ENCODE data around the gene KCNQ5. TPM values are rescaled to one million over a fixed set of nuclear protein-coding genes. Genes with fewer than 3 reads are reported as not detected.

The KCNQ5 gene
- total RNA-seq, 2 donors from 2014 or later, result 0.22 to 0.56 TPM

DNA sequence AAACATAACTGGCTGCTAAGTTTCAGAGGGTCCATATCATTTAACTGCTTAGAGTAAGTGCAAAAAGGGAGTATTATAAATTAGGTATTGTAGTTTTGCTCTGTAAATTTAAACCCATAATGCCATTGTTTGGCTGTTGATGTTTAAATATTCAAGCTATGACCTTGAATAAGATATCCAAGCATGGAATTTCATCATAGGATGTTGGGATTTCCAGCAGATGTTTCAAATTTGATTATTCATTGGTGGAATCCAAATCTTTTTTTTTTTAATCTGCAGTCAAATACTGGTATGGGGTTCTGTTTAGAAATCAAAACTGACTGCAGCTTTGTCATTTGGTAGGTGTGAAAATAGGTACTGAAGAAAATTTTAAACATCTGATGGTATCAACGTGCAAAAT is 442.4 kb downstream of the KCNQ5 start:
- Histone ChIP-seq H3K4me1 (no peaks in the 10 kb centered on the region), H3K36me3 (no peaks in the 10 kb centered on the region), H3K9me3 (no peaks in the 10 kb centered on the region), H3K27me3 (no peaks in the 10 kb centered on the region), H3K4me3 (no peak overlapping the region), H3K27ac (no peak overlapping the region), H3K9ac (ENCODE audit: low read depth in 2 of 2, low read length in 2 of 2) (no peak overlapping the region)
- intact Hi-C loops (cut with DNase I), result no loop called here
- TF ChIP-seq, protein P1, sequence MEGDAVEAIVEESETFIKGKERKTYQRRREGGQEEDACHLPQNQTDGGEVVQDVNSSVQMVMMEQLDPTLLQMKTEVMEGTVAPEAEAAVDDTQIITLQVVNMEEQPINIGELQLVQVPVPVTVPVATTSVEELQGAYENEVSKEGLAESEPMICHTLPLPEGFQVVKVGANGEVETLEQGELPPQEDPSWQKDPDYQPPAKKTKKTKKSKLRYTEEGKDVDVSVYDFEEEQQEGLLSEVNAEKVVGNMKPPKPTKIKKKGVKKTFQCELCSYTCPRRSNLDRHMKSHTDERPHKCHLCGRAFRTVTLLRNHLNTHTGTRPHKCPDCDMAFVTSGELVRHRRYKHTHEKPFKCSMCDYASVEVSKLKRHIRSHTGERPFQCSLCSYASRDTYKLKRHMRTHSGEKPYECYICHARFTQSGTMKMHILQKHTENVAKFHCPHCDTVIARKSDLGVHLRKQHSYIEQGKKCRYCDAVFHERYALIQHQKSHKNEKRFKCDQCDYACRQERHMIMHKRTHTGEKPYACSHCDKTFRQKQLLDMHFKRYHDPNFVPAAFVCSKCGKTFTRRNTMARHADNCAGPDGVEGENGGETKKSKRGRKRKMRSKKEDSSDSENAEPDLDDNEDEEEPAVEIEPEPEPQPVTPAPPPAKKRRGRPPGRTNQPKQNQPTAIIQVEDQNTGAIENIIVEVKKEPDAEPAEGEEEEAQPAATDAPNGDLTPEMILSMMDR (IDR thresholded peaks at IDR 0.05), result no peak
- DNase-seq, result no peak

DNA sequence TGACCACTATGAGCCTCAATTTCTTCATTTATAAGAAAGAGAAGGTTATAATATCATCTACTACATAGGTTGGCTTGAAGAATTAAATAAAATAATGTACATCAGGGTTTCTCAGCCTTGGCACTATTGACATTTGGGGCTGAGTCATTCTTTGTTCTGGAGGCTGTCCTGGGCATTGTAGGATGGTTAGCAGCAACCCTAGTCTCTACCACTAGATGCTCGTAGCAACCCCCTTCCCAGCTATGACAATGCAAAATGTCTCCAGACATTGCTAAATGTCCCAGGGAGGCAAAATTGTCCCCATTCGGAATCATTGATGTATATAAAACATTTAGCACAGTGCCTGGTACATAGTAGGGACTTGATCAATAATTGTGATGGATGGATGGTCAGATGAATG is 451.4 kb downstream of the KCNQ5 start:
- no peaks in the 10 kb centered on the region for H3K9me3 ChIP-seq
- DNase-seq, result no peak
- no peaks in the 10 kb centered on the region for H3K27me3 ChIP-seq
- no peak overlapping the region for H3K9ac ChIP-seq (ENCODE audit: low read depth in 2 of 2, low read length in 2 of 2)
- TF ChIP-seq, protein P1 (IDR thresholded peaks at IDR 0.05), result no peak
- no peaks in the 10 kb centered on the region for H3K36me3 ChIP-seq
- intact Hi-C loops (cut with DNase I), result no loop called here
- no peak overlapping the region for H3K4me3 ChIP-seq
- H3K4me1 ChIP-seq, result no peaks in the 10 kb centered on the region
- H3K27ac ChIP-seq, result no peak overlapping the region

DNA sequence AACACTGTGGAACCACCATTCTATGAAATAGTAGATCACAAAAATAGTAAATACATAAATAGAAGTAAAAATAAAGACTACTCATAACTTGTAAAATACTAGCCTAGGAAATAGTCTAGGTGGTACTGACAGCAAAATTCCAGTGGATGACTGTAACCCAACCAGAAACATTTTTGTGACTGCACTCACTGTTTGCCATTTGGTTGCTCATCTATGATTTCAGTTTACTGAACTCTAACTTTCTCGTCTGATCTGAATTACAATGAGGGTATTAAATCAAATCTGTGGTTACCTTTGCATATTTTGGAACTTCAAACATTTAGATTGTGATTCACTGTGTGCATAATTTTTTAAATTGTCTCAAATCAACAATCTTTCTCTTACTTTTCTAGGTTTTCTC is 452.3 kb downstream of the KCNQ5 start:
- intact Hi-C loops (cut with DNase I), result no loop called here
- Histone ChIP-seq H3K9ac (ENCODE audit: low read depth in 2 of 2, low read length in 2 of 2) (no peak overlapping the region), H3K27me3 (no peaks in the 10 kb centered on the region), H3K4me1 (no peaks in the 10 kb centered on the region), H3K36me3 (no peaks in the 10 kb centered on the region), H3K9me3 (no peaks in the 10 kb centered on the region), H3K4me3 (no peak overlapping the region), H3K27ac (no peak overlapping the region)
- DNase-seq, result no peak
- TF ChIP-seq, protein P1 (IDR thresholded peaks at IDR 0.05), result no peak

DNA sequence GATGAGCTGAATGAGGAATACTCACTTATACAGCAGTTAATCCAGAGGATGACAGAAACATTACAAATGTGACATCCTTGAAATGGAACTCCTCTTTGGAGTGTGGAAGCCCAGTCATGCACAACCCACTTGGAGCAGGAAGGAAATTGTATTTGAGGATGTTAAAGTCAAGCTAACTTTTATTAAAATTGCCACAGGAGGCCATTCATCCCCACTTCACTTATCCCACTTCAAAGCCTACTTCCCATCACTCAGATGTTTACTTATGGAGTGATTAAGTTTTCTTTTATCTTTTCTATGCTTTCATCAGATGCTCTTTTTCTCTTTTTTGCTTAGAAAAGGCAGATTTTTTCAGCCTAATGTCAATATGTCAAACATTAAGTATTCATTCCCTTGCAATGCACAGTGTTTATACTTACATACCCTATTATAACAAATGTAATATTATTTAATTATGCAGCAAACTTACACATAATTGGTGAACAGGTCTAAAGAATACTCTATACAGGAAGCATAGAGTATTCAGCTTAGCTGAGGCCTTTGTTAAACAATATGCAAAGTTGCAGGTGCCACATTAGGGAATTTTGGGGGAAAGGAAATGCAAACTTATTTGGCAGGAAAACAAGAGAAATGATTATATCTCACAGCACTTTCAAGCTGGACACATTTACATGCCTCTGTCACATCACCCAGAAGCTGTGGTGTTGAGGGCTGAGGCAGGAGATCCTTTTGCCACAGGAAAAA is 454.5 kb downstream of the KCNQ5 start:
- no peak overlapping the region for H3K9ac ChIP-seq (ENCODE audit: low read depth in 2 of 2, low read length in 2 of 2)
- TF ChIP-seq, protein P1 (IDR thresholded peaks at IDR 0.05), result no peak
- H3K27me3 ChIP-seq, result no peaks in the 10 kb centered on the region
- no peaks in the 10 kb centered on the region for H3K36me3 ChIP-seq
- H3K4me3 ChIP-seq, result no peak overlapping the region
- no peak for DNase-seq
- no peaks in the 10 kb centered on the region for H3K9me3 ChIP-seq
- no peak overlapping the region for H3K27ac ChIP-seq
- no peaks in the 10 kb centered on the region for H3K4me1 ChIP-seq
- intact Hi-C loops (cut with DNase I), result no loop called here

DNA sequence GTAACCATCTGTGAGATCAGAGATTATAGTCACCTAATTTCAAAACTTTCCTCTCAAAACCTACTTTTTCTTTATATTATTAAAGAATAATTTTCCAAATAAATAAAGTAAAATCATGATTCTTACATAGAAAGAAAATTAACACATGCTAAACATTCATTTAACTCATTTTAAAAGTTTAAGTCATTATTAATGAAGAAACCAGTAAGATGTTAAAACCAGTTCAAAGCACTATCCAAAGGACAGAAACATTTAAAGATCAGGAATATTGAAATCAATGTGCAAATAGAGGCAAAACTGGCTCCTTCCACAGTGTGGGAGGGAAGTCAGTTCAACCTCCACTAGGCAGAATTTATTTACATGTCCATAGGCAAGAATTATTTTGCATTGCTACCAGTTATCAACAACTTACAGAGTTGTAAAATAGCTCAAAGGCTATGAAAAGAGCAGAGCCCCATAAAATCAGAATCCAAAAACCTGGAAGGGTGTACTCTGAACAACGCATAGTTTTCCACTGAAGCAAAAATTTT is 456.5 kb downstream of the KCNQ5 start:
- intact Hi-C loops (cut with DNase I), result no loop called here
- Histone ChIP-seq H3K4me3 (no peak overlapping the region), H3K27me3 (no peaks in the 10 kb centered on the region), H3K9ac (ENCODE audit: low read depth in 2 of 2, low read length in 2 of 2) (no peak overlapping the region), H3K9me3 (no peaks in the 10 kb centered on the region), H3K36me3 (no peaks in the 10 kb centered on the region), H3K27ac (no peak overlapping the region), H3K4me1 (no peaks in the 10 kb centered on the region)
- TF ChIP-seq, protein P1 (IDR thresholded peaks at IDR 0.05), result no peak
- DNase-seq, result no peak
